Measurements from ENCODE around the gene HSPA12B.

HSPA12B gene

GRCh38 chr20:3759316-3759823, 26.9 kb downstream of the HSPA12B start:
- no peak for TF ChIP-seq CTCF (IDR thresholded peaks at IDR 0.05; ENCODE audit: borderline replicate concordance, insufficient read depth, low read depth, low read length)
- H3K4me3 ChIP-seq (ENCODE audit: low read depth, low read length) = no peak overlapping the region

GRCh38 chr20:3759884-3760283, 27.4 kb downstream of the HSPA12B start:
- no peak for TF ChIP-seq CTCF (IDR thresholded peaks at IDR 0.05; ENCODE audit: borderline replicate concordance, insufficient read depth, low read depth, low read length)
- no peak overlapping the region for H3K4me3 ChIP-seq (ENCODE audit: low read depth, low read length)

GRCh38 chr20:3760655-3761348, 28.3 kb downstream of the HSPA12B start:
- TF ChIP-seq CTCF (IDR thresholded peaks at IDR 0.05; ENCODE audit: borderline replicate concordance, insufficient read depth, low read depth, low read length) = no peak

GRCh38 chr20:3763671-3764601, 31.5 kb downstream of the HSPA12B start:
- TF ChIP-seq CTCF (IDR thresholded peaks at IDR 0.05; ENCODE audit: borderline replicate concordance, insufficient read depth, low read depth, low read length) = no peak

More at GRCh38 chr20:3760655-3761348, 28.3 kb downstream of the HSPA12B start:
- H3K4me3 ChIP-seq (ENCODE audit: low read depth, low read length) = no peak overlapping the region

GRCh38 chr20:3764659-3765058, 32.2 kb downstream of the HSPA12B start:
- TF ChIP-seq CTCF (IDR thresholded peaks at IDR 0.05; ENCODE audit: borderline replicate concordance, insufficient read depth, low read depth, low read length) = no peak
- no peak overlapping the region for H3K4me3 ChIP-seq (ENCODE audit: low read depth, low read length)

More at GRCh38 chr20:3763671-3764601, 31.5 kb downstream of the HSPA12B start:
- no peak overlapping the region for H3K4me3 ChIP-seq (ENCODE audit: low read depth, low read length)

GRCh38 chr20:3765171-3765882, 32.8 kb downstream of the HSPA12B start:
- H3K4me3 ChIP-seq (ENCODE audit: low read depth, low read length) = no peak overlapping the region
- TF ChIP-seq CTCF (IDR thresholded peaks at IDR 0.05; ENCODE audit: borderline replicate concordance, insufficient read depth, low read depth, low read length) = no peak

Data from GM12875 (cell line).